HG02870 (cell line): ENCODE measurements around the gene BCL6.
A peak's percentile ranks its signal among the peaks of the same experiment; 100 is the strongest.

ENCODE experiments used
- ATAC-seq: cut with Tn5 transposase; IDR thresholded peaks from one replicate; pipeline ENCODE4 v1.9.1; 2021; ENCODE audit warnings: mild to moderate bottlenecking, moderate library complexity; ENCODE audit not compliant: unreplicated experiment

Gene BCL6

DNA sequence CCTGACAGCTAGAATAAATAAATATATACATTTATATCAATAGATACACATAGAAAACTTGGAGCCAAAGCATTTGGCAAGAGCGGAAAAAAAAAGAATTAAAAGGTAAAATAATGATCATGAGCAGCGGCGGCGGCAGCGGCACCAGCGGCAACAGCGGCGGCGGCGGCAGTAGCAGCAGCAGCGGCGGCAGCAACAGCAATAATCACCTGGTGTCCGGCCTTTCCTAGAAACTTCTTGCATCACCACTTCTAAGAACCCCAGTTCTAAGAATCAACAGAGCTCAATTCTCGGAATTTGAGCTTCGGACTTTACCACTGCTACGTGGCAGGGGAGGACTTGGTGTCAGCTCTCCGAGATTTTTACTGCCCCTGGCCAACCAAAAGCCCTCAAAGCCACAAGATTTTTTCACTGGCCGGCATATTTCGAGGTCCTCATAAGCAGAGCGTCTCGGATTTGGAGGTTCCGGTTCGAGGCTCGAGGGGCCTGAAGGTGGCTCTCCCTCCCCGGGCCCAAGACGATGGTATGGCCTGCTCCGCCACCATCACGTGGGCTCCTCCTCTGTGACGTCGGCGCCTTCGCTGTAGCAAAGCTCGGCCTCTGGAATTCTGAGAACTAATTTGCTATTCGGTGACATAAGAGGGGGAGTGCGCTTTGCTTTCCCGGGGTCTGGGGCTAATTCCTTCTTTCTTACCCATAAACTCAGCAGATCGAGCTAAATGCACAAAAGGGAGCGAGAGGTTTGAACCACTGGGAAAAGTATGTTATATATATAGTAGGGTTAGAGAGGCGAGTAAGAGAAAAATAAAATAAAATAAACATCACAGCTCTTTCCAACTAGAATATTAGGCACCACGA lies at the start of gene BCL6:
BCL6 (minus strand) TSS at position 268 of the 858 bp plus-strand sequence. CDS start 11,775 bp downstream, outside the sequence.
- ATAC-seq: peak; percentile 73

- no peak for ATAC-seq
Measured at GRCh38 chr3:187794731-187795130, 49.5 kb upstream of the BCL6 start.

DNA sequence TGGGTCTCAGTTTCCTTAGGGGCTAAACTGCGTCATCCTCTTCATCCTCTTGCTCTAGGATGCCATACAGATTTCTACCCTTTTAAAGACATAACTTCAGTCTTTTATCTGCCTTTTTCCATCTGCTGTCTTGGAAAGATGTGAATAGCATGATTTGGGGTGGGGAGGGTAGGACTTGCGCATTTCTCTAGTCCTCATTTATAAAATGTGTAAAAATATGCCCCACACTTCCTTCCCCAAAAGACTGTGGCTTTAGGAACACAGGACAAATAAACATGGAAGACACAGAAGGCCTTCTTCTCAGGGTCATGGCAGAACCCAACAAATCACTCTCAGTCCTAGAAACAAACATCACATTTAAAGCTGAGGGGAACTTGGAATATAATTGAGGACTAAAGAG lies 48.4 kb upstream of the BCL6 start:
- no peak for ATAC-seq

DNA sequence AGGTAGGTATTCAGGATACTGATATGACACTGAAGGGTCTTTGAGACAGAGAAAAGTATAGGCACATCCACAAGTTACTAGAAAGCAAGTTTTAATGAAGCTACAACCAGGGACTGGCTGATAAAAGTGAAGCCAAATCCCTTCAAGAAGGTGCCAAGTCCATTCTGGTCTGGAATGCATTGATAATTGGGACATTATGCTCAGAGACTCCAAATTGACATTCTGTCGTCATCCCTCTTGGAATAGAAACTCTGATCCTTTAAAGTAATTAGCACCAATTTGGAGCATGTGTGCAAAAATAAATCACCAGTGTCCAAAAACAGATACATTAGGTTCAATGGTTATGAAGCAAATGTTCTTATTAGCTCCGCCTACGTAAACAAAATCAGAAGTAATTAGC lies 47.3 kb upstream of the BCL6 start:
- no peak for ATAC-seq

GRCh38 chr3:187789872-187790271 lies 44.6 kb upstream of the BCL6 start:
- no peak for ATAC-seq

GRCh38 chr3:187788984-187789857 lies 44.0 kb upstream of the BCL6 start:
- no peak for ATAC-seq

- ATAC-seq: no peak
Measured at GRCh38 chr3:187783098-187783497, 37.8 kb upstream of the BCL6 start.

DNA sequence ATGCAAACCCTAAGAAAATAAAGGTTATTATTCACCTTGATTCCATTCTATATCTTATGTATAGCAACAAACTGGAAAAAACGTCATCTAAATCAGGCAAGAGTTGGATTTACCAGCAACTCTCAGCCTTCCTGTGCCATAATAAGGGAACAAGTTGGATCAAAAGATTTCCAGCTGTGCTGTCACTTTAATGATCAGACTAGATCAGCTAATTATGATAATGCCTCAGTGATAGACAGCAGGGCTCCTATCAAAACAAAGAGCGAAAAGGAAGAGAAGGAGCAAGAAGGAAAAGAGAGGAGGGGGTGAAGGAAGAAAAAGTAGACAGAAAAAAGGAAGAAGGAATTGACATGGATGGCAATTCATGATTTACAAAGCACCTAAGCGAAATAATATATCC lies 36.7 kb upstream of the BCL6 start:
- no peak for ATAC-seq

DNA sequence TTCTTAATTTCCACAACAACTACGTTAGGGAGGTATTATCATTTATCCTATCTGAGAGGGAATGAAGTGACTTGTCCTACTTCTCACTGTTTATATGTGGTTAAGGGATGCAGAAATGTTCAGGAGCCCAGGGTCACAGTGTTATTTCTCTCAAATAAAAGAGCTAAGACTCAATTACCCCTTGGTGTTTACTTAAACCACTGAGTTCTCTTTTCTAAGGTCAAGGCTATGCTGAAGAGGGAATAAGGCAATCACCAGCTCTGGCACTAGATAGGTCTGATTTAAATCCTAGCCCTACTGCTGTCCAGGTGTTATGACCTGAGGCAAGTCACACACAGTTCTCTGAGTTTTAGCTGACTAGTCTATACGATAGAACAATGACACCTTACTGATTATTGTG lies 35.7 kb upstream of the BCL6 start:
- ATAC-seq: no peak

- no peak for ATAC-seq
Measured at GRCh38 chr3:187778726-187779125, 33.5 kb upstream of the BCL6 start.

GRCh38 chr3:187777331-187777941 lies 32.2 kb upstream of the BCL6 start:
- ATAC-seq: no peak

DNA sequence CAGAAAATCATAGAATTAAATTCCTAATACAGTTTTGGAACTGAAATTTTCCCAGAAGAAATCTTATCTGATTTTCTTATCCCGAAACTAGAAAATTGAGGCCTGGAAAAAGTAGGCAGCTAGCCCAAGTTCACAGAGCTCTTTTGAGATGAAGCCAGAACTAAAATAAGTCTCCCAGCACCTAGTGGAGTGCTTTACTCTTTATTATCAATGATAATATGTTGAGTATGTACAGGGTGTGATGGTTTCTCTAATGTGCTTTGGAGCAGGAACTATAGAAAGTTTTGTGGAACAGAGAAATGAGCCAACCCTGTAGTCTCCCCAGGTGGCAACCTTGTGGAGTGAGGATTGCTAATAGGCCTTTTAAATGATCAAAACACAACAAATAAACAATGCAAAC lies 30.3 kb upstream of the BCL6 start:
- no peak for ATAC-seq

DNA sequence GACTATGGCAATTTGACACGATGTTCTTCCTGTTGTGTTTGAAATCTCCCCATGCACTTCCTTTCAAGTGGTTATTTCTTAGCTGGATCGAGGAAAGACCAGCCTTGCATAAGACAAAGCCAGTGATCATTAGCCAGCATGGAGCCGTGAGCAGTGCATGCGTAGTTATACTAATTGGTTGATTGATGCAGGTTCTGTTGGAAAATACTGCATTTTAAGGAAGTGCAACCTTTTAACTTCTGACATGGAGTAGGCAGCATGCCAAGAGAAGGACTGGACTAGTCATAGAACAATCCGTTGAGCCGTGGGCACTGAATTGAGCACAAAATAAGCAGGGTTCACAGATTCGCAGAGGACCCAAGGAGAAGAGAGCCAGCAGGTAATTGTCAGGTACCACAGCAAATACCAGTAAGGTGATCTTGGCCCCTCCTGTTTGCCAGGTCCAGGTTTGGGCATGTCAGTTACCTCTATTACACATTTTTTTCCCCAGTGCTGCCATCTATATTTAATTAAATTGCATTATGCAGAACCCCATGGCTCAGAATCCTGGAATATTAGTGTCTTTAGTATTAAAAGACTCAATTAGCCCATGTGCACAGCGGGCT lies 29.0 kb upstream of the BCL6 start:
- no peak for ATAC-seq

- peak; percentile 70 for ATAC-seq
Measured at GRCh38 chr3:187773233-187774184, 28.2 kb upstream of the BCL6 start.

GRCh38 chr3:187770224-187770623 lies 25.0 kb upstream of the BCL6 start:
- ATAC-seq: peak; percentile 67

DNA sequence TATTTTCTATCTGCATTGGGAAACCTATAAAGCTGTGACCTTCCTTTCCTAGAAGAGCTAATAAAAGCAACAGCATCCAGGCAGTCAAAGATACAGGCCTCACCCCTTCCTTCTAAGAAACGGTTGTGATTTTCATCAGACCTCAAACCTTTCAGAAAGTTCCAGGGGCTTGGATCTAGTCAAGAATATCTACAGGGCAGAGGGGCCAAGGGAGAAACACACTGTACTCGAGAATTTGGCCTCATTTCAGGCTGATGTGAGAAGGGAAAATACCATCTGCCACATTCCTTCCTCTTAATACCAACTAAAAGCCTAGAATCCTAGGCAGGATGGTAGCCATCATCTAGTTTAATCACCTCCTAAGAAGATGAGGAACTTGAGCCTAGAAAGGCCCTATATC lies 24.5 kb upstream of the BCL6 start:
- no peak for ATAC-seq

DNA sequence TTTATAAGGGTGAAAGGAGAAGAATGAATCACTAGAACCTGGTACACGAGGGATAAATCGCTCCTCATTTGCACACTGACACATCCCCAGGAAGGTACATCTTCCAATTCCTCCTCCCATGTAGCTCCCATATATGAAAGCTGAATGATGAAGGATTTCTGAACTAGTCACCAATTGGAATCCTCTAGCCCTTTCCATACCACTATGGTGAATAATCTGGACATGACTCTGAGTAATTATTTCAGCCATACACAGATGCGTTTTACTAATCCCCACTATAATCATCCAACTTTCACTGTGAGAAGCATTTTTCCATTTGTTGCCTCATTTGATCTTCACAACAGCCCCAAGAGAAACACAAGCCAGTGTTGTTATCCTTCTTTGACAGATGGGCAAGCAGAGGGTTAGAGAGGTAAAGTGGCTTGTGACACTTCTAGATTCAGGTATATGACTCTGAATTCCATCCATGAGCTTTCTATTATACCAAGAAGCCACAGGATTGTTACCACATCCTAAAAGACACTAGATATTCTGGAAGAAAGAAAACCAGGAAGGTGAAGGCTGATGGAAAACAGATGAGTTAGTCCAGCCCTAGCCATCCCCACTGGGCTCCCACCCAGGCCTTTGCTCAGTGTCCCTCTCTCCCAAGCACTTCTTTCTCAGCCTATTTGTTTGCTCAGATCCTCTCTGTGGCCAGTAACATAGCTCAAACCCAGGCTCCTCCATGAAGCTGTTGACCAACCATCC lies 22.2 kb upstream of the BCL6 start:
- no peak for ATAC-seq

- ATAC-seq: no peak
Measured at GRCh38 chr3:187765342-187765741, 20.1 kb upstream of the BCL6 start.
